Measurements from ENCODE around the gene TTF2. TPM values are rescaled to one million over a fixed set of nuclear protein-coding genes. Genes with fewer than 3 reads are reported as not detected.

Gene TTF2
- total and polyA plus RNA-seq, 2 of the 8 experiments (the other 6 are each of a cell fraction or from before 2014, with no cell fraction given) = 16.9 to 89.6 TPM

DNA sequence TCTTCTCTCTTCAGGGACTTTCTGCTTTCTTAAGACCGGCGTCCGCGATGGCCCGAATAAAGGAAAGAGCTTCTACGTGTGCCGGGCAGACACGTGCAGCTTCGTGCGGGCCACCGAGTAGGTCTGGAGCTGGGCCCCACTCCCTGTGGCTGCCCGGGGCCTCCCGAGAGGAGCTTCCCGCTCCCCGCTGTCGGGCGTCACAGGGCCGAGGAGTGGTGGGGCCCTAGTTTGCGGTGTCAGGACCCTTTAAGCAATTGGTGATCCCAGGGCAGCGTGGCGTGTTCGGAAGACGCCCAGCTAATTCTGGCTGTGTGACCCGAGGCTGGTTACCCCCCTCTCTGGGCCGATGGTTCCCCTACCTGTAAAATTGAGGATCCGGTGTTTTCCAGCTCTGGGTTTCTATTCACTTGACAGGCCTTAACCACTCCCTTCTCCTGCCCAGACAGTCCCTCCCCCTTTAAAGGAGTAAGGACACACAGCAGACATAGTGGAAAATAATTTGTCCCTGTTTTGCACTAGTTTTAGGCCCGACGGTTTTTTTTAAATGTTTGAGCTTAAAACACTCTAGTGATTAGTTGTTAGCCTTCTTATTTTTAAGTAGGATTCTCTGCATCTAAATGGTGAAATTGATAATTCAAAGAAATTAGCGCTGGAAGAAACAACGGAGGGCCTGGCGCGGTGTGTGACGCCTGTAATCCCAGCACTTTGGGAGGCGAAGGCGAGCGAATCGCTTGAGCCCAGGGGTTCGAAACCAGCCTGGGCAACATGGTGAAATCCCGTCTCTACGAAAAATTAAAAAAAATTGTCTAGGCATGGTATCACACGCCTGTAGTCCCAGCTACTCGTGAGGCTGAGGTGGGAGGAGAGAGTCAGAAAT is 553 bp downstream of the TTF2 start (continued):
- TF ChIP-seq HDAC2 (IDR thresholded peaks at IDR 0.05; ENCODE audit: borderline replicate concordance in 1 of 2, low read depth in 2 of 2, low read length in 2 of 2) (peak in 1 of 2 experiments; percentile 51; a peak in 1 of 4 replicates), CHD1 (IDR thresholded peaks at IDR 0.05; ENCODE audit: low read depth, low read length) (no peak)
